ENCODE data around the gene PRICKLE4. TPM values are rescaled to one million over a fixed set of nuclear protein-coding genes. Genes with fewer than 3 reads are reported as not detected.

Gene PRICKLE4
- total and polyA plus RNA-seq, 2 of the 13 experiments (the other 11 are each of a cell fraction or from before 2014, with no cell fraction given): 0.92 to 1.2 TPM

GRCh38 chr6:41767112-41767833, 13.3 kb upstream of the PRICKLE4 start (continued):
- no peak for TF ChIP-seq ZNF441 (CRISPR knock-in tag; IDR thresholded peaks at IDR 0.05; ENCODE audit: borderline replicate concordance)
- TF ChIP-seq, protein P1, sequence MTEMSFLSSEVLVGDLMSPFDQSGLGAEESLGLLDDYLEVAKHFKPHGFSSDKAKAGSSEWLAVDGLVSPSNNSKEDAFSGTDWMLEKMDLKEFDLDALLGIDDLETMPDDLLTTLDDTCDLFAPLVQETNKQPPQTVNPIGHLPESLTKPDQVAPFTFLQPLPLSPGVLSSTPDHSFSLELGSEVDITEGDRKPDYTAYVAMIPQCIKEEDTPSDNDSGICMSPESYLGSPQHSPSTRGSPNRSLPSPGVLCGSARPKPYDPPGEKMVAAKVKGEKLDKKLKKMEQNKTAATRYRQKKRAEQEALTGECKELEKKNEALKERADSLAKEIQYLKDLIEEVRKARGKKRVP (CRISPR knock-in tag; IDR thresholded peaks at IDR 0.05): no peak
- TF ChIP-seq NR1H2 (CRISPR knock-in tag; IDR thresholded peaks at IDR 0.05; ENCODE audit: borderline replicate concordance, low read depth): no peak
- TF ChIP-seq, protein P2, sequence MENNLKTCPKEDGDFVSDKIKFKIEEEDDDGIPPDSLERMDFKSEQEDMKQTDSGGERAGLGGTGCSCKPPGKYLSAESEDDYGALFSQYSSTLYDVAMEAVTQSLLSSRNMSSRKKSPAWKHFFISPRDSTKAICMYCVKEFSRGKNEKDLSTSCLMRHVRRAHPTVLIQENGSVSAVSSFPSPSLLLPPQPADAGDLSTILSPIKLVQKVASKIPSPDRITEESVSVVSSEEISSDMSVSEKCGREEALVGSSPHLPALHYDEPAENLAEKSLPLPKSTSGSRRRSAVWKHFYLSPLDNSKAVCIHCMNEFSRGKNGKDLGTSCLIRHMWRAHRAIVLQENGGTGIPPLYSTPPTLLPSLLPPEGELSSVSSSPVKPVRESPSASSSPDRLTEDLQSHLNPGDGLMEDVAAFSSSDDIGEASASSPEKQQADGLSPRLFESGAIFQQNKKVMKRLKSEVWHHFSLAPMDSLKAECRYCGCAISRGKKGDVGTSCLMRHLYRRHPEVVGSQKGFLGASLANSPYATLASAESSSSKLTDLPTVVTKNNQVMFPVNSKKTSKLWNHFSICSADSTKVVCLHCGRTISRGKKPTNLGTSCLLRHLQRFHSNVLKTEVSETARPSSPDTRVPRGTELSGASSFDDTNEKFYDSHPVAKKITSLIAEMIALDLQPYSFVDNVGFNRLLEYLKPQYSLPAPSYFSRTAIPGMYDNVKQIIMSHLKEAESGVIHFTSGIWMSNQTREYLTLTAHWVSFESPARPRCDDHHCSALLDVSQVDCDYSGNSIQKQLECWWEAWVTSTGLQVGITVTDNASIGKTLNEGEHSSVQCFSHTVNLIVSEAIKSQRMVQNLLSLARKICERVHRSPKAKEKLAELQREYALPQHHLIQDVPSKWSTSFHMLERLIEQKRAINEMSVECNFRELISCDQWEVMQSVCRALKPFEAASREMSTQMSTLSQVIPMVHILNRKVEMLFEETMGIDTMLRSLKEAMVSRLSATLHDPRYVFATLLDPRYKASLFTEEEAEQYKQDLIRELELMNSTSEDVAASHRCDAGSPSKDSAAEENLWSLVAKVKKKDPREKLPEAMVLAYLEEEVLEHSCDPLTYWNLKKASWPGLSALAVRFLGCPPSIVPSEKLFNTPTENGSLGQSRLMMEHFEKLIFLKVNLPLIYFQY (CRISPR knock-in tag; IDR thresholded peaks at IDR 0.05; ENCODE audit: borderline replicate concordance): no peak
- TF ChIP-seq HHEX (CRISPR knock-in tag; IDR thresholded peaks at IDR 0.05): no peak
- no peak for TF ChIP-seq STAT6 (CRISPR knock-in tag; IDR thresholded peaks at IDR 0.05; ENCODE audit: borderline replicate concordance)
- no peak for TF ChIP-seq ZNF44 (CRISPR knock-in tag; IDR thresholded peaks at IDR 0.05)
- no peak for TF ChIP-seq HIVEP1 (CRISPR knock-in tag; IDR thresholded peaks at IDR 0.05)
- TF ChIP-seq NR2C2 (CRISPR knock-in tag; IDR thresholded peaks at IDR 0.05; ENCODE audit: borderline replicate concordance): 0 out of 2 replicates have a peak, but pooled peaks have one; percentile 20
- peak; percentile 98 for TF ChIP-seq ZNF691 (CRISPR knock-in tag; IDR thresholded peaks at IDR 0.05; ENCODE audit: borderline replicate concordance, low read depth)
- no peak for TF ChIP-seq SIX4 (CRISPR knock-in tag; IDR thresholded peaks at IDR 0.05)
- TF ChIP-seq U2AF1 (optimal IDR thresholded peaks at IDR 0.05; ENCODE audit: low read depth, low read length): no peak
- TF ChIP-seq MXD3 (CRISPR knock-in tag; IDR thresholded peaks at IDR 0.05): no peak
- no peak for TF ChIP-seq HNRNPK (IDR thresholded peaks at IDR 0.05; ENCODE audit: low read depth, low read length, poor library complexity, severe bottlenecking)
- no peak for TF ChIP-seq KMT2A (CRISPR knock-in tag; IDR thresholded peaks at IDR 0.05)
- no peak for TF ChIP-seq RFXANK (CRISPR knock-in tag; IDR thresholded peaks at IDR 0.05)
- TF ChIP-seq YEATS4 (CRISPR knock-in tag; IDR thresholded peaks at IDR 0.05; ENCODE audit: borderline replicate concordance): no peak
- no peak for TF ChIP-seq BCL6 (CRISPR knock-in tag; IDR thresholded peaks at IDR 0.05)
- TF ChIP-seq NR2F6 (IDR thresholded peaks at IDR 0.05): no peak
- peak; percentile 34; the same call in 1 of the 2 replicates for TF ChIP-seq NR2F6 (CRISPR knock-in tag; IDR thresholded peaks at IDR 0.05)
- TF ChIP-seq PTBP1 (IDR thresholded peaks at IDR 0.05; ENCODE audit: low read depth, low read length, poor library complexity, severe bottlenecking): no peak
- no peak for TF ChIP-seq SIN3B (IDR thresholded peaks at IDR 0.05; ENCODE audit: low read length)

Measured in HepG2 (cell line).